Panc1 (cell line): ENCODE measurements around the gene ASNSD1.

Experiments
- SIN3A ChIP-seq: IDR thresholded peaks from 2 replicates; pipeline ENCODE4 v1.6.1; 2012; ENCODE audit warnings: low read depth, mild to moderate bottlenecking, low read length, moderate library complexity, borderline replicate concordance; ENCODE audit not compliant: insufficient read depth
- TCF7L2 ChIP-seq: IDR thresholded peaks from 2 replicates; pipeline ENCODE4 v1.6.1; 2011; ENCODE audit warnings: mild to moderate bottlenecking, low read depth, low read length, inconsistent platforms
- TF ChIP-seq, protein P1 (sequence below): fragments of 450-650 bp; IDR thresholded peaks from 2 replicates; pipeline ENCODE4 v1.5.1; 2017; ENCODE audit warnings: mild to moderate bottlenecking

DNA sequence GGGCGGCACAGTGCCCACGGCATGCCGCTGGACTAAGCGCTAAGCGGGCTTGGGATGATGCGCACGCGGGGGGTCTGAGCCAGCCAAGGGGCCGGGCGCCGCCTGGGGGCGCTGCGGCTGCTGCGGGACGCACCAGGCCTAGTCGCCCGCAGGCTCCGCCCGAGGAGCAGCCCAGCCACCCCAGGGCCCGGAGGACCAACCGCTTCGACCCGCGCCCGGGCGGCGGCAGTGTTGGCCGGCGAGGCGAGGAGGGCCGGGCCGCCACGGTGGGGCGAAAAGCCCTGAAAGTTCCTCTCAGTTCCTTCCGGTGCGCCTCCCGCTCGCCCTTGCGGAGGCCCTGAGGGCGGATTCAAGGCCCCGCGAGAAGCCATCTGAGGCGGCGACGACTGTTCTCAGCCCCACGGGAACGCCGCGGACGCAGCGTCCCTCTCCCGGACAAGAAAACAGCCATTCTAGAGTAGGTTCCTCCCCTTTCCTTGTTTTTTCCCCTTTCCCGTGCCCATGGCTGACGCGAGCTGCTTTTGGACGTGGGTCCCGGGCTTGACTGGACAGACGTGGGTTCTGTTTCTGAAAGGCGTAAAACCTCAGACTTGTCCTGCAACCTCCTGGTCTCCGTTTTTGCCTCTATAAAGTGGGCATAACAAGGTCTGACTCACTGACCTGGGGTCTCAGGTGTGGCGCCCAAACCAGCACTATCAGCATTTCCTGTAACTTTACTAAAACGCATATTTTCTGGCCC, 13.3 kb downstream of the ASNSD1 start, which contains the start of gene ANKAR:
- TF ChIP-seq, protein P1, sequence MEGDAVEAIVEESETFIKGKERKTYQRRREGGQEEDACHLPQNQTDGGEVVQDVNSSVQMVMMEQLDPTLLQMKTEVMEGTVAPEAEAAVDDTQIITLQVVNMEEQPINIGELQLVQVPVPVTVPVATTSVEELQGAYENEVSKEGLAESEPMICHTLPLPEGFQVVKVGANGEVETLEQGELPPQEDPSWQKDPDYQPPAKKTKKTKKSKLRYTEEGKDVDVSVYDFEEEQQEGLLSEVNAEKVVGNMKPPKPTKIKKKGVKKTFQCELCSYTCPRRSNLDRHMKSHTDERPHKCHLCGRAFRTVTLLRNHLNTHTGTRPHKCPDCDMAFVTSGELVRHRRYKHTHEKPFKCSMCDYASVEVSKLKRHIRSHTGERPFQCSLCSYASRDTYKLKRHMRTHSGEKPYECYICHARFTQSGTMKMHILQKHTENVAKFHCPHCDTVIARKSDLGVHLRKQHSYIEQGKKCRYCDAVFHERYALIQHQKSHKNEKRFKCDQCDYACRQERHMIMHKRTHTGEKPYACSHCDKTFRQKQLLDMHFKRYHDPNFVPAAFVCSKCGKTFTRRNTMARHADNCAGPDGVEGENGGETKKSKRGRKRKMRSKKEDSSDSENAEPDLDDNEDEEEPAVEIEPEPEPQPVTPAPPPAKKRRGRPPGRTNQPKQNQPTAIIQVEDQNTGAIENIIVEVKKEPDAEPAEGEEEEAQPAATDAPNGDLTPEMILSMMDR: peak; percentile 97
- TF ChIP-seq TCF7L2 (peak; percentile 31; the same call in 1 of the 2 replicates), SIN3A (peak; percentile 52; the same call in 1 of the 2 replicates)
